Left ventricle myocardium inferior (tissue), 1 donor: ENCODE measurements around the gene PXMP2. TPM values are rescaled to one million over a fixed set of nuclear protein-coding genes. Genes with fewer than 3 reads are reported as not detected.

Experiments
- DNase-seq: peaks from one replicate; pipeline ENCODE4 v3.0.0-alpha.2; 2020
- H3K27ac ChIP-seq: fragments of 200-600 bp; replicated peaks from 2 replicates; pipeline ENCODE4 v1.8.0; 2021
- H3K27me3 ChIP-seq: fragments of 200-600 bp; 2 replicates; pipeline ENCODE4 v1.8.0; 2021; ENCODE audit warnings: low read depth
- H3K36me3 ChIP-seq: fragments of 200-600 bp; 2 replicates; pipeline ENCODE4 v1.8.0; 2021
- H3K4me1 ChIP-seq: fragments of 200-600 bp; 2 replicates; pipeline ENCODE4 v1.8.0; 2021
- H3K4me3 ChIP-seq: fragments of 200-600 bp; 2 replicates; pipeline ENCODE4 v1.8.0; 2021; ENCODE audit warnings: mild to moderate bottlenecking, moderate library complexity
- H3K9me3 ChIP-seq: fragments of 200-600 bp; replicated peaks from 2 replicates; pipeline ENCODE4 v1.8.0; 2021
- intact Hi-C: fragments of 100-400 bp; cut with micrococcal nuclease; formaldehyde crosslinking; loops from one replicate; pipeline ENCODE4 v1.11.0; 2022
- total RNA-seq: library from RNA; stranded (reverse); fragmentation: NEBNext Ultra II Directional; extraction: Animal tissue kit (Norgen Biotek cat#: 25700); gene quantifications from one replicate; pipeline ENCODE4 v1.2.1, GENCODE V29; 2021
- TF ChIP-seq, protein P1 (sequence below): fragments of 200-600 bp; IDR thresholded peaks from 2 replicates; pipeline ENCODE4 v1.8.0; 2021; ENCODE audit warnings: antibody characterized with exemption, mild to moderate bottlenecking, borderline replicate concordance
- donor health status: DM: no; HTN: yes; CAD: no; lungs with severe emphysema.

Gene PXMP2
- total RNA-seq, 1 donor from 2014 or later: 42.3 TPM

- no peaks in the 10 kb centered on the region for H3K27me3 ChIP-seq
- peaks cover 92% of the 10 kb centered on the region for H3K36me3 ChIP-seq
- H3K9me3 ChIP-seq: no peaks in the 10 kb centered on the region
- no peak overlapping the region for H3K27ac ChIP-seq
- TF ChIP-seq, protein P1, sequence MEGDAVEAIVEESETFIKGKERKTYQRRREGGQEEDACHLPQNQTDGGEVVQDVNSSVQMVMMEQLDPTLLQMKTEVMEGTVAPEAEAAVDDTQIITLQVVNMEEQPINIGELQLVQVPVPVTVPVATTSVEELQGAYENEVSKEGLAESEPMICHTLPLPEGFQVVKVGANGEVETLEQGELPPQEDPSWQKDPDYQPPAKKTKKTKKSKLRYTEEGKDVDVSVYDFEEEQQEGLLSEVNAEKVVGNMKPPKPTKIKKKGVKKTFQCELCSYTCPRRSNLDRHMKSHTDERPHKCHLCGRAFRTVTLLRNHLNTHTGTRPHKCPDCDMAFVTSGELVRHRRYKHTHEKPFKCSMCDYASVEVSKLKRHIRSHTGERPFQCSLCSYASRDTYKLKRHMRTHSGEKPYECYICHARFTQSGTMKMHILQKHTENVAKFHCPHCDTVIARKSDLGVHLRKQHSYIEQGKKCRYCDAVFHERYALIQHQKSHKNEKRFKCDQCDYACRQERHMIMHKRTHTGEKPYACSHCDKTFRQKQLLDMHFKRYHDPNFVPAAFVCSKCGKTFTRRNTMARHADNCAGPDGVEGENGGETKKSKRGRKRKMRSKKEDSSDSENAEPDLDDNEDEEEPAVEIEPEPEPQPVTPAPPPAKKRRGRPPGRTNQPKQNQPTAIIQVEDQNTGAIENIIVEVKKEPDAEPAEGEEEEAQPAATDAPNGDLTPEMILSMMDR: no peak
- no peak for DNase-seq
- intact Hi-C loops: no loop called here
- no peak overlapping the region for H3K4me3 ChIP-seq
- H3K4me1 ChIP-seq: peaks cover 4% of the 10 kb centered on the region
Measured at GRCh38 chr12:132662901-132663755, 24.3 kb upstream of the PXMP2 start.

GRCh38 chr12:132664206-132665148 is 22.9 kb upstream of the PXMP2 start:
- Histone ChIP-seq H3K9me3 (no peaks in the 10 kb centered on the region), H3K4me1 (peaks cover 4% of the 10 kb centered on the region), H3K4me3 (no peak overlapping the region), H3K27me3 (no peaks in the 10 kb centered on the region), H3K27ac (no peak overlapping the region), H3K36me3 (peaks cover 92% of the 10 kb centered on the region)
- intact Hi-C loops: no loop called here
- TF ChIP-seq, protein P1: no peak
- no peak for DNase-seq

DNA sequence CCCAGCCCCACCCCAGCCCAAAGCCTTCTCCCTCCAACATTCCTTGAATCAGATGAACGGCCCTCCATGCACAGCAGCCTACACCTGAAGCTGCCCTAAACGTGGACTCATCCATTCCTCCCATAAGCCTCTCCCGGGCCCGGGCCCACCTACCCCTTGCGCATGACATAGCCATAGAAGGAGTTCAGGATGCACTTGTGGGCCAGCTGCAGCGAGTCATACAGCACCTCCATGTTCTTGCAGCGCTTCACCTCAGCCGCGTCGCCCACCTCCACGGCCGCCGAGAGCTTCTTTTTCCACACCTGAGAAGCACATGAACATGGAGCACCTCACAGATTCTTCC is 22.3 kb upstream of the PXMP2 start:
- Histone ChIP-seq H3K4me1 (peaks cover 4% of the 10 kb centered on the region), H3K36me3 (peaks cover 90% of the 10 kb centered on the region), H3K27ac (no peak overlapping the region), H3K4me3 (no peak overlapping the region), H3K27me3 (no peaks in the 10 kb centered on the region), H3K9me3 (no peaks in the 10 kb centered on the region)
- TF ChIP-seq, protein P1: no peak
- intact Hi-C loops: no loop called here
- DNase-seq: no peak

DNA sequence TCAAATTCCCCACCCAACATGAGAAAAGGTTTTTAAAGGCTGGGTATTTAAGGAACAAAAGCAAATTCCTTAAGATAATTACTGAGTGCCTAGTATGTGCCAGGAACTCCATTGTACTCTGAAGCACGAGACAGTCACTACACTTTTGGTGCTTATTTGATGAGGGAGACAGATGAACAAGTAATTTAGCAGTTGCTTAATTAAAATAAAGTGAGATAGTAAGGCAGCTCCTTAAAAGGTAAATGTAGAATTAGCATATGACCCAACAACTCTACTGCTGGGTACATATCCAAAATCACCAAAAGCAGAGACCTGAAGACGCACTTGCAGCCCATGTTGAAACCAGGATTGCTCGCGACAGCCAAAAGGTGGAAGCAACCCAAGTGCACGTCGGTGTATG is 21.6 kb upstream of the PXMP2 start:
- H3K27ac ChIP-seq: no peak overlapping the region
- H3K27me3 ChIP-seq: no peaks in the 10 kb centered on the region
- DNase-seq: no peak
- no peaks in the 10 kb centered on the region for H3K9me3 ChIP-seq
- intact Hi-C loops: no loop called here
- no peak overlapping the region for H3K4me3 ChIP-seq
- peaks cover 4% of the 10 kb centered on the region for H3K4me1 ChIP-seq
- peaks cover 89% of the 10 kb centered on the region for H3K36me3 ChIP-seq
- TF ChIP-seq, protein P1: no peak

DNA sequence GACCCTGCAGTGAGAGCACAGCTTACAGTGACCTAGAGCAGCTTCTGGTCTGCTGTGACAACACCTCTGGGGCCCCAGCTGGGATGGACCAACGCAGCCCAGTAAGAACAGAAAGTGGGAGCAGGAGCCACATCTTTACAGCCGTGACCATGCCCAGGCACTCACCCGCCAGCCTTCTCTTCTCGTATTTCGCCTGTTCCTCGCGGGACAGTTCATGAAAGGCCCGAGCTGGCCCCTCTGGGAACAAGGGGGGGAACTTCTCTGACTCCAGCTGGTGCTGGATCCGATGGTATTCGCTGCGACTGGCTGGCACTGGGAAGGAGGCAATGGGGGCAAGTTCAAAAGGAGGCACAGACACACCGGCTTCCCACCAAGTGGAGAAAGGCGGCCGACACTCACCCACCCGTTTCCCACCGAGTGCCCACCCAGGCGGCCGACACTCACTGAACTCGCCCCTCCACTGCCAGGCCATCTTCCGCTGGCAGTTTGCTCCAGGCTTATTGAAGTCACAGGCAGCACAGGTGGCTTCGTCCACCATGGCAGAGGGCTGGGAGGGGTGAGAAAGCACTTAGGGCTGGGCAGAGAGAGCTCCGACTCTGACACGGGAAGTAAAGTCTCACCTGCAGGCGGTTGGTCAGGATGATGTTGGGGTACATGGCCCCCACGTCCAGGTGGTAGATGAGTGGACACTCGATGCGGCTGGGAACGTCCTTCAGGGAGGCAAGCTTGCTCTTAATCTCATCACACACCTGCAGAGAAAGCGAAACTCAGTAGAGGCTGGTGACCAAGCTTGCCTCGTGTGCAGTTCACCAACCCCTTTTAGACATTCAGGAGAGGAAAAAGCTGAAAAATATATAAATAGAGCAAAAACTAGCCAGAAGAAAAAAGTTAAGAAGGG is 18.9 kb upstream of the PXMP2 start:
- peaks cover 84% of the 10 kb centered on the region for H3K36me3 ChIP-seq
- H3K4me3 ChIP-seq: no peak overlapping the region
- TF ChIP-seq, protein P1: no peak
- no peaks in the 10 kb centered on the region for H3K4me1 ChIP-seq
- DNase-seq: no peak
- intact Hi-C loops: no loop called here
- no peak overlapping the region for H3K27ac ChIP-seq
- H3K27me3 ChIP-seq: no peaks in the 10 kb centered on the region
- no peaks in the 10 kb centered on the region for H3K9me3 ChIP-seq
